HG02870 (cell line): ENCODE data around the gene TCF12.

Source experiments
- ATAC-seq: cut with Tn5 transposase; IDR thresholded peaks from one replicate; pipeline ENCODE4 v1.9.1; 2021; ENCODE audit warnings: mild to moderate bottlenecking, moderate library complexity; ENCODE audit not compliant: unreplicated experiment

TCF12 gene

DNA sequence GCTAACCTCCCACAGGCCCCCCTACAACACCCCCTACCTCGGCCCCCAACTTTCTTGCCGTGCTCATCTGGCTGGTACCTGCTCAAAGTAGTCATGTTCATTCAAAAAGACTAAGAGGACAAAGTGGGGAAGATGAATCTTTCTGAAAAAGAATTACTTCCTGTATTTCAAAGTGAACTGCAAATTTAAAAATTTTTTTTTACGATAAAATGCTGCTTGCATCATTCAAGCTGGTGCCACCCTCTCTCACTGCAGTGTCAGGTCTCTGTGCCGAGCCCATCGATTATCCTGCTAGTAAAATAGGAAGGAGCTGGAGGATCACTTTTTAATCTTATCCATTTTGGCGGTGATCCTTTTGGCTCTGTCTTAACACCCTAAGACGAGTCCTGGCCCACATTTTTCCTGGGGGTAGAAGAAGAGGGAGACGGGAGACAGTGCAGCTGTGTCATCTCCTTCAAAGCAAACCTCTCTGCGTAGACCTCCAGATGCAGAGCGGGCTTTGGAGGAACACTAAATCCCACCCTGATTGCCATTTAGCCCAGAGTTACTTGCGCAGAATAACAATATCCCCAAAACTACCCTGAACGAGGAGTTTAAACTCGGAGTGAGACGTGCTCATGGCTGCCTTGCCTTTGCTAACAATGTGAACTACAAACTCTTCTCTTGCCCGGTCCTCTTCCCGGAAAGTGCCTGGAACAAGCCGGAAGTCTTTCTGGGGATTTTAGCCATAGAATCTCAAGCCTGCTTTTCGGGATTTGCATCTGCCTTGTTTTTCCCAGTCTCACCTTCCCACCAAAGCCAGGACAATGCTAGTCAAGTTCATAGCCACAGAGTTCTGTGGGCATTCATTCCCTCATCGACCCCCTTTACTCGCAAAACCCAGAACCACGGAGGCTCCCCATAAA, 391.7 kb downstream of the TCF12 start:
- no peak for ATAC-seq

GRCh38 chr15:57310876-57311275, 392.4 kb downstream of the TCF12 start:
- ATAC-seq = no peak

GRCh38 chr15:57312006-57312317, 393.5 kb downstream of the TCF12 start:
- ATAC-seq = no peak

GRCh38 chr15:57312318-57313133, 394.1 kb downstream of the TCF12 start:
- no peak for ATAC-seq

GRCh38 chr15:57313134-57313483, 394.7 kb downstream of the TCF12 start:
- ATAC-seq = no peak

DNA sequence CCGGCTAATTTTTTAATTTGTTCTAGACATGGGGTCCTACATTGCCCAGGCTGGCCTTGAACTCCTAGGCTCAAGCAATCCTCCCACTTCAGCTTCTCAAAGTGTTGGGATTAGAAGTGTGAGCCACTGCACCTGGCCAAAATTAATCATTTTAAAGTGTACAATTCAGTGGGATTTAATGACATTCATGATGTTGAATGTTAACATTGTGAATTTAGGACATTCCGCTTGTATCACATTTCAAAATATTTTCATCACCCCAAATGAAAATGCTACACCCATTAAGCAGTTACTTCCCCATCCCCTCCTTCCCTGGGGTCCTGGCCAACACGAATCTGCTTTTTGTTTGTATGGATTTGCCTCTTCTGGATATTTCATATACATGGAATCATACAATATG, 395.8 kb downstream of the TCF12 start:
- ATAC-seq = no peak

- ATAC-seq = no peak
Measured at GRCh38 chr15:57316451-57316850, 398.0 kb downstream of the TCF12 start.

GRCh38 chr15:57319226-57319918, 400.9 kb downstream of the TCF12 start:
- ATAC-seq = no peak

GRCh38 chr15:57319919-57320560, 401.6 kb downstream of the TCF12 start:
- ATAC-seq = no peak

DNA sequence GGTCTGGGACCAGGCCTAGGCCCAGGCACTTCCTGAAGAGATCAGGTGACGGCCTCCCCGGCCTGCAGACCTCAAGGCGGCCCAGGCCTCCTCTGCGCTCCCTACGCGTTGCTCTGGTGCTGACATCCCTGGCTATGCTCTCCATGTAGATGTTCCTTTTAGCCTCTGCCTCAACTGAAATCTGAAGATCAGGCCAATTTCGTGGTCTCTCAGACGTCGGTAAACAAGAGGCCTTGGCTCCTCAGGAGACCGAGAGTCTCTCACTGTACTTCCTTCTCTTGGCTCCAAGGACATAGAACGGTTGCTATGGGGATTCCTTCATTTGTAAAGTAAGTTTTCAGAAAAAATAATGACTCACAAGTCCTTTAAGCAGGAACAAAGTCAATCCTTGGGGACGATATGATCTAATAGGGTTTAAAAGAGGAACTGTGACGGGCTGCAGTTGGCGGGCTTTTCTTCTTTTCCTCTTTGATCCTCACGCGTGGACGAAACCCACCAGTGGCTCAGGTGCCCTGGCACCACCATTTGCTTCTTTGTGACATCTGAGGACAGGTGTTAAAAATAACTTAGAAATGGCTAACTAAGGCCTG, 402.3 kb downstream of the TCF12 start:
- no peak for ATAC-seq

DNA sequence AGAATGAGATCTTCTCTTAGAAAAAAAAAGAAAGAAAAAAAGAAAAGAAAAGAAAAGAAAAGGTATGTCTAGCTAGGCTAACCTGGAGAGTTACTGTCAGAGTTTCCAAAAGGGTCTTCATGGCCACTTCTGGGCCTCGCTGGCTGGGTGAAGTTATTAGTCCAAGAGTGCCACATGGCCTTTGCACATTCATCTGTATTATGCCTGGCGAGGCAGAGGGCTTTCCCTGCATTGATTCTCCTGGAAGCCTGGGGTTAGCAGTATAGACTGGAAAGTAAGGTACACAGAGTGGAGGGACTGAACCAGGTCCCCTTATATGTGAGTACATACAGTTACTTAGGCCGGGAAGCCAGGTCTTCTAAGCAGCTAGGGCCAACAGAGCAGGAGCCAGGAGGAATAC, 403.0 kb downstream of the TCF12 start:
- ATAC-seq = no peak

GRCh38 chr15:57321973-57322601, 403.6 kb downstream of the TCF12 start:
- ATAC-seq = no peak

DNA sequence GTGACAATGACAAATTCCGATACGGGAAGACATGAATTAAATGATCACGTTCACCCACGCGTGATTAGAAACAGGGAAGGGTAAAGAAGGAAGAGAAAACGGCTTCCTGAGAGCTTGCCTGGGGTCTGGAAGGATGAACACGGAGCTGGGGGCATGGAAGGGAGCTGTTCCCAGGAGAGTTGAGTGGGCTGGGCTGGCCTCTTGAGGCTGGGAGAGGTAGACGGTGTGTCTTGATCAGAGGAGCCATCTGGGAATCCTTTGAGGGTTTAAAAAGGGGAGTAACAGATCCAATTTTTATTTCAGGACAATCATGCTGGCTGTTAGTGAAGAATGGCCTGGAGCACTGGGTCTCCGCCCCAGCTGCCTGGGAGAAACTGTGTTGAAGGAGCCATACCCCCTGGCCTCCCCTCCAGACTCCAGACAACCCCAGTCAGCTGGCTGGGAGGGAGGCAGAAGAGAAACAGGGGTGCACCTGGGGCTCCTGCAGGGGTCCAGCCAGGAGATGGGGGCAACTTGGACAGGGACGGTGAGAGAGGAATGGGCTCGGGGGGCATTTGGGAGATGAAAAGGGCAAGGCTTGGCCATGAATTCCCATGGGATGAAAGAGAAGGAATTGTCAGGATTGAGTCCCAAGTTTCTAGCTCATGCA, 404.3 kb downstream of the TCF12 start:
- ATAC-seq = no peak

GRCh38 chr15:57323299-57323805, 404.9 kb downstream of the TCF12 start:
- no peak for ATAC-seq

GRCh38 chr15:57323806-57324589, 405.6 kb downstream of the TCF12 start:
- ATAC-seq = no peak

- ATAC-seq = no peak
Measured at GRCh38 chr15:57324590-57324890, 406.1 kb downstream of the TCF12 start.

GRCh38 chr15:57324944-57325679, 406.7 kb downstream of the TCF12 start:
- no peak for ATAC-seq

DNA sequence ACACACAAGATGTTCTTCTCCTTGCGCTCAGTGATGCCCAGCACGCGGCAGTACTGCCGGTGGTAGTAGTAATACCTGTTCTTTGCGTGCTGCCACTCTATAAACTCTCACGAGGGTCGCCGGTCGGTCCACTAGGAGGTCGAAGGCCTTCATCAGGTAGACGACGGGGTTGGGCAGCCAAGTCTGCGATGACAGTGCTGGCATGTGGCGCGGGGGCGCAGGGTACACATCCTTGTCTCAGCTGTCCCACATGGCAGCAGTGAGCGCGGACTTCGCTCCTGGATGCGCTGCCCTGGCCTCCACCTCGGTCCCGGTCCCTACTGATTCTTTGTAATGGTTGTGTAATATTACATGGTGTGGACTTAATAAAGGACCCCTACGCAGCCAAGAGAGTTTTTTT, 407.8 kb downstream of the TCF12 start:
- ATAC-seq = no peak
